Occipital lobe (tissue), 2 donors: ENCODE results near the gene TMEM179B. TPM values are rescaled to one million over a fixed set of nuclear protein-coding genes. Genes with fewer than 3 reads are reported as not detected.
A peak's percentile ranks its signal among the peaks of the same experiment; 100 is the strongest.
"Not testable (repeated sequence)": the region's sequence is repeated elsewhere in the genome, so short reads cannot be mapped to it uniquely, and the experiment has no call there.

Experiments
- DNase-seq: peaks from one replicate; lab custom pipeline; 2025; lab: John Stamatoyannopoulos, UW
- total RNA-seq: library from RNA; depleted of rRNA; stranded (reverse); fragments of >200 nt; gene quantifications from one replicate; pipeline ENCODE4 v1.2.3, GENCODE V29; 2014

The TMEM179B gene
- total RNA-seq, 1 donor from 2014 or later, result 20.9 TPM

DNA sequence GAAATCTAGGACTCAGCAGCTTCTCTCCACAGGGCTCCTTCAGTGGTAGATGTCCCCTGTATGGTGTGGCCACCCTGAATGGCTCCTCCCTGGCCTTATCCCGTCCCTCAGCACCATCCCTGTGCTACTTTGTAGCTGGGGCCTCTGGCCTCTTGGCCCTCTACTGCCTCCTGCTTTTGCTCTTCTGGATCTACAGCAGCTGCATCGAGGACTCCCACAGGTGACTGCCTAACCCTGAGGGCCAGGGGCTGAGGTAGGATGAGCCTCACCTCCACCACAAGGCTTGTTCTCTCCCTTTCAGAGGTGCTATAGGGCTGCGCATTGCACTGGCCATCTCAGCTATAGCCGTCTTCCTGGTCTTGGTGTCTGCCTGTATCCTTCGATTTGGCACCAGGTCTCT, 1.8 kb downstream of the TMEM179B start:
- no peak for DNase-seq

DNA sequence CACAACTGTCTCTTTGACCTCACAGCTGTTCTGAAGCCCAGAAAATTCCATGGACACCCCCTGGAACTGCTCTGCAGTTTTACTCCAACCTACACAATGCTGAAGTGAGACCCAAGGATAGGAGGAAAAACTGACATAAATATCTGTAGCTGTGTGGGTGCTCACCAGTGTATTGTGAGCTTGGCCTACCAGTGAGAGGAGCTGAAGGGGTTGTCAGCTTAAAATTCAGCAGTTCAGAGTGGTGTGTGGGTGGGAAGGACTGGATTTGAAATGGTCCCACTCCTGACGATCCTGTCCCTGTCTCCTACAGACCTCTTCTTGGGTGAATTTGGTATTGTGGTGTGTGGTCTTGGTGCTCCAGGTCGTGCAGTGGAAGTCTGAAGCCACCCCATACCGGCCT, 2.4 kb downstream of the TMEM179B start:
- no peak for DNase-seq

DNA sequence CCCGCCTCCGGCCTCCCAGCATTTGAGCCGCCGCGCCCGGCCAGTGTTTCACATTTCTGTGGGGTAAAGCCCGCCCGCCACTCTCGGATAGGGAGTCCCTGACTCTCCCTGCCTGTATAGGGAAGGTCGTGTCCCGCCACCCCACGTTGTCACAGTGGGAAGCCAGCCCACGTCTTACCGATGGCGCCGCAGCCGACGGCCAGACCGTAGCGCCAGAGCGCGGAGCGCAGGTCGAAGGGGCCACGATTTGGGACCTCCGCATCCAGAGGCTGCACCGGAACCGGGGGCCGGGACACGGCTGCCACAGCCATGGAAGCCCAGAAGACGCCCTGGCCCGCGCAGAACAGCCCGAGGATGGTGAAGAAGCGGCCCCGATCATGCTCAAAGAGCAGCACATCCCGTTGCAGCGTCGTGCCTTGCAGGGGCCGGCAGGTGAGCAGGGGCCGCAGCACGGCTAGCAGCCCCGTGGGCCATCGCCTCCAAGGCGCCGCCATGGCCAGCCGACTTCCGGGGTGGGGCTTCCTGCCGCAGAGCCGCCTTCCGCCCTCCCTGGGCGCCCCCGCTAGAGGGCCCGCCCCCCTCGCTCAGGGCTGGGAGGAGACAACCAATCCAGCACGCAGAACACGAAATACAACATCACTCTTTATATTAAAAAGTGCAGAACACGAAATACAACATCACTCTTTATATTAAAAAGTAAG, 4.4 kb downstream of the TMEM179B start, which contains the start of gene TMEM223:
Gene TMEM223 (minus strand): TSS at position 506 of the 701 bp plus-strand sequence. CDS start 12 bp downstream, at position 494.
- DNase-seq, result peak; percentile 85

DNA sequence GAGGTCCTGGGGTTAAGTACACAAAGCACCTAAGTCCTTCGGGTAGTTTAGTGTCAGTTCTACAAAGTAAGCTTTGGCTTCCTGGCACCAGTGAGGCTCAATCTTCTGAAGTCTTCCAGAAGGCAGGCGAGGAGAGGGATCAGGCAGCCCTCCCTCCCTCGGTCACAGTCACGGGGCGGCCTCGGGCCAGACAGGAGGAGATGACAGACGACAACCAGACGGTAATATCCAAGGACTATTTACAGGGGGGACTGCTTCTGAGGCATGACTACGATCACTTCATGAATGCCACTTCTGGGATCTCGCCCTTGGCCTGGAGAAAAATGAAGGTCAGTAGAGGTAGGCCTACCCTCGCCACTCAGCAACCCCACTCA, 5.0 kb downstream of the TMEM179B start:
- DNase-seq, result no peak

GRCh38 chr11:62794201-62794775, 7.1 kb downstream of the TMEM179B start:
- DNase-seq, result no peak

DNA sequence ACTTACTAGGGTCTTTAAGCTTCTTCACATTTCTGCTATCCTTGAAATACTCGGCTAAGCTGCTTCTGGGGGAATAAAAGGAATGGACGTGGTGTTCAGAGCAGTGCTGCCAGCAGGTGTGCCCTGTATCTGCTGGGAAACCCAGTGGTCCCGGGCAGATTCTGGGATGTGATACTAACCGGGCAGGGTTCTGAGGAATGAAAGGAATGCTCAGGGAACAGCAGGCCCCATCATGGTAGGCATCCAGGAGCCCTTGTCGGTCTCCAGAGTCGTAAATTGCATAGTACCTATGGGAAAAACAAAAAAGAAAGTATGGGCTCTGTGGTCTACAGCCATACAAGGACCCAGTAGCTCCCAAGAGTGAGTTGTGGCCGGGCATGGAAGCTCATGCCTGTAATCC, 9.1 kb downstream of the TMEM179B start:
- no peak for DNase-seq

GRCh38 chr11:62799486-62799885, 12.3 kb downstream of the TMEM179B start:
- DNase-seq, result no peak

- DNase-seq, result no peak
Measured at GRCh38 chr11:62801071-62801470, 13.9 kb downstream of the TMEM179B start.

GRCh38 chr11:62804310-62805075, 17.3 kb downstream of the TMEM179B start:
- DNase-seq, result no peak

DNA sequence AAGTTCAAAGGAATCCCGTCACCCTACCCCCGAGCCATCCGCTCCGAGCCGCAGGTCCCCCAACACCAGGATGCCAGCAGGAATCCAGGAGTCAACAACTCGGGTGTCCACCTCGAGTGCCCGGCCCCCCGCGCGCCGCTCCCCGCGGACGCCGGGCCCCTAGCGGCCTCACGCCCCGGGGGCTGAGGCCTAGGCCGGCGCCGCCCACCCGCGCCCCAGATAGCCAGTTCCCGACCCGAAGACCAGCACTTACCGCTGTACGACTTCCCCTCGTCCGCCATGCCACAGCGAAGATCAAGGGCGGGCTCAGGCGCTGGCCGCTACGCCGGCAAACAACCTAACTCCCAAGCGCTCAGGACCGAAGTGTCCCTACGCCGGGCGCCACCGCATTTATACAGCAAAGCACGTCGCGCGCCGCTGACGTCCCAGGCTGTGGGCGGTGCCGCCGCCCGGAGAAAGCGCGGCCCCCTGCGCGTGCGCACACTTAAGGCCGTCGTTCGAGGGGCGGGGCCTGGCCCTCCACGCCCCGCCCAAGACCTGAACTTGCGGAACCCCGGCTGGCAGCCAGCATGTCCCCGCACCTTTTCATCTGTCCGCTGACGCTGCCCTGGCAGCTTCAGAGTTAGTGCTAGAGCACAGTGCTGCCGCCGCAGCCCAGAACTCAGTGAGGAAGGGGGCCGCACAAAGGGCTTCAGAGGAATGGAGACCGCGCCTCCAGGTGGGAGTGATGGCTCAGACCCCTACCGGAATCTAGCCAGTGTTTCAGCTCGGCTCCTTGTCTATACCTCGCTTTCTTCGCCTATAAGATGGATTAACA, 18.1 kb downstream of the TMEM179B start, which contains the start of gene NXF1:
Gene NXF1 (minus strand): TSS at position 365 of the 817 bp plus-strand sequence. CDS start 84 bp downstream, at position 281.
- DNase-seq, result peak; percentile 92

- no peak for DNase-seq
Measured at GRCh38 chr11:62805961-62806441, 18.8 kb downstream of the TMEM179B start.

DNA sequence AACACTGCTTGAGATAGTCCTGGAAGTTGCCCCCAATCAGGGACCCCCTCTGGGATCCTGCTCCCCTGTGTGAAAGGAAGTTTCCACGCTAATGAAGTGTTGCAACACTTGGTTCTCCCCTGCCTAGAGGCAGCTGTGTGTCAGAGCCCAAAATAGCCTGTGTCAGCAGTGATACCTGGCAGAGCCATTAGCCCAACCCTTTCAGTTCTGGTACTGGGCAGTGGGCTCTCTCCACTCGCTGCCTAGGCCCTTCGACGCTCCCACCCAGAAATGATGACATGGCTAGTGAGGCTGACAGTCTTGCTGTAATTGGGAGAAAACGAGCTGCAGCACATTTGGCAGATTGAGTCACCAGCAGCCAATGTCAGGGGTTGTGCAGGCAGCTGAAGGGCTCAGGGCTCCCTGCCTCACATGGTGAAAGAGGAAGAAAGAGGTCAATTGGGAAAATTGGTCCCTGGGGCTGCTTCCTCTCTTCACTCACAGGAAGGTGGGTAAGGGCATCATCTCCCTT, 19.5 kb downstream of the TMEM179B start:
- DNase-seq, result no peak

GRCh38 chr11:62810748-62811147, 23.5 kb downstream of the TMEM179B start:
- DNase-seq, result no peak

DNA sequence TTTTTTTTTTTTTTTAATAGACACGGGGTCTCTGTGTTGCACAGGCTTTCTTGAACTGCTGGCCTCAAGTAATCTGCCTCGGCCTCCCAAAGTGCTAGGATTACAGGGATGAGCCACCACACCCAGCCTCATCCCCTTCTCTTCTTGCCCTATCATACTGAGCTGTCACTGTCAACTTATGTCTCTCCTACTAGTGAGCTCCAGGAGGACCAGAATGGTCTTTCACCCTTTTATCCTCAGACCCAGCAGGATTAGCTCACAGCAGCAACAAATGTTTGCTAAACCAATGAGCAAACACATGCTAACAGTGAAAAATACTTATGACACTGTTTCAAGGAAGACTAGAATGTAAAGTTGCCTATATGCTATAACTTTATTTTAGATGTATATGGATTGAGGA, 24.5 kb downstream of the TMEM179B start:
- DNase-seq, result no peak

GRCh38 chr11:62816557-62816956, 29.4 kb downstream of the TMEM179B start:
- no peak for DNase-seq

DNA sequence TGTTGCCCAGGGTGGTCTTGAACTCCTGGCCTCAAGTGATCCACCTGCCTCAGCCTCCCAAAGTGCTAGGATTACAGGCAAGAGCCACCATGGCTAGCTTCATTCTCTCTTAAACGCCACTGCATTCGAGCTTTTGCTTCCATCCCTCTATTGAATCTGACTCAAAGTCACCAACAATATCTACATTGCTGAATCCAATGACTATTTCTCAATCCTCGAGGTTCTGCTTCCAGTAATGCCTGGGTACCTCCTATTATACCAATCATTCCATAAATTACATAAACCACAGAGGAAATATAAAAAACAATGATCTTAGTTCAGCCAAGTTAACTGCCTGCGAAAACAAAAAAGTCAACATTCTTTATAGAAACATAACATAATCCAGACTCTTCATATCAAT, 29.9 kb downstream of the TMEM179B start:
- DNase-seq, result no peak

GRCh38 chr11:62823677-62824076, 36.5 kb downstream of the TMEM179B start:
- DNase-seq, result no peak

DNA sequence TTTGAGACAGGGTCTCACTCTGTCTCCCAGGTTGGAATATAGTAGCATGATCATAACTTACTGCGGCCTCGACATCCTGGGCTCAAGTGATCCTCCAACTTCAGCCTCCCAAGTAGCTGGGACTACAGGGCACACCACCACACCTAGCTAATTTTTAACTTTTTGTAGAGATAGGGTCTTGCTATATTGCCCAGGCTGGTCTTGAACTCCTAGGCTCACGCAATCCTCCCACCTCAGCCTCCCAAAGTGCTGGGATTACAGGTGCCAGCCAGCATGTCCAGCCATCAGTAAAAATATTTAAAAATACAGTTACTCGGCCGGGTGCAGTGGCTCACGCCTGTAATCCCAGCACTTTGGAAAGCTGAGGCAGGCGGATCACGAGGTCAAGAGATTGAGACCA, 40.9 kb downstream of the TMEM179B start:
- DNase-seq, result not testable (repeated sequence)

GRCh38 chr11:62830904-62831519, 43.8 kb downstream of the TMEM179B start:
- DNase-seq, result no peak

- peak; percentile 100 for DNase-seq
Measured at GRCh38 chr11:62831520-62832335, 44.5 kb downstream of the TMEM179B start, which contains the start of gene STX5. Gene STX5, minus strand, starts transcription at chr11:62832051. Its CDS starts 808 bp downstream, at chr11:62831243.
